ENCODE measurements around the gene FKBP1A.

GRCh38 chr20:1335961-1336698 is 56.7 kb downstream of the FKBP1A start:
- TF ChIP-seq POLR2A (IDR thresholded peaks at IDR 0.05; ENCODE audit: low read length): no peak
- TF ChIP-seq GATA1 (IDR thresholded peaks at IDR 0.05; ENCODE audit: low read depth, low read length): no peak
